ENCODE data around the gene ARSG.

DNA sequence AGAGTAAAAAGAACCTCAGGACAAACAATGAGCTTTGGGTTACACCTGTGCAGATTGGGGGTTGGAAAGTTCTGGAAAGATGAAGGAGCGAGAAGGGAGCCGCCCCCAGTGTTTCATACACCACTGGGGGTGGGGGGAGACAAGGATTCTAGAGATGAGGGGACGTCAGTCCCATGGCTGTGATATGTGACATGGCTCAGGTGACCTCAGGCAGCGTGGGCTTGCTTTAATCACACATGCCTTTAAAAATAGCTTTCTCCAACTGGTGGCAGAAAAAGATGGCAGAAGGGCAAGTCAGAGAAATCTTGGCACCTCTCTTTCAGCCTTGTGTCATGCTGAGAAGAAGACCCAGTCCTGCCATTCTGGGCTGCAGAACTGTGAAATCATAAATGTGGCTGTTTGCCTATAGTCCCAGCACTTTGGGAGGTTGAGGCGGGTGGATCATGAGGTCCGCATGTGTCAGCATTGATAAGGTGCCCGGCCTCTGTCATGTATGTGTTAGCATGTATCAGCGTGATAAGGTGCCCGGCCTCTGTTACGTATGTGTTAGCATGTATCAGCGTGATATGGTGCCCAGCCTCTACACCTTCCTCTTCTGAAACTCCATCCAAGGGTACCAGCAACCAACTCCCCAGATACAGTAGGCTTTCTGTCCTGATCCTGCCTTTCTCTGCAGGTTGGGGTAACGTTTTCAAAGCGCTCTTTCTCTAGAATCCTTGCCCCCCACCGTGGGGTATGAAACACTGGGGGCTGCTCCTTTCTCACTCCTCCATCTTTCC lies 141.0 kb downstream of the ARSG start:
- TF ChIP-seq, protein P1, sequence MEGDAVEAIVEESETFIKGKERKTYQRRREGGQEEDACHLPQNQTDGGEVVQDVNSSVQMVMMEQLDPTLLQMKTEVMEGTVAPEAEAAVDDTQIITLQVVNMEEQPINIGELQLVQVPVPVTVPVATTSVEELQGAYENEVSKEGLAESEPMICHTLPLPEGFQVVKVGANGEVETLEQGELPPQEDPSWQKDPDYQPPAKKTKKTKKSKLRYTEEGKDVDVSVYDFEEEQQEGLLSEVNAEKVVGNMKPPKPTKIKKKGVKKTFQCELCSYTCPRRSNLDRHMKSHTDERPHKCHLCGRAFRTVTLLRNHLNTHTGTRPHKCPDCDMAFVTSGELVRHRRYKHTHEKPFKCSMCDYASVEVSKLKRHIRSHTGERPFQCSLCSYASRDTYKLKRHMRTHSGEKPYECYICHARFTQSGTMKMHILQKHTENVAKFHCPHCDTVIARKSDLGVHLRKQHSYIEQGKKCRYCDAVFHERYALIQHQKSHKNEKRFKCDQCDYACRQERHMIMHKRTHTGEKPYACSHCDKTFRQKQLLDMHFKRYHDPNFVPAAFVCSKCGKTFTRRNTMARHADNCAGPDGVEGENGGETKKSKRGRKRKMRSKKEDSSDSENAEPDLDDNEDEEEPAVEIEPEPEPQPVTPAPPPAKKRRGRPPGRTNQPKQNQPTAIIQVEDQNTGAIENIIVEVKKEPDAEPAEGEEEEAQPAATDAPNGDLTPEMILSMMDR (IDR thresholded peaks at IDR 0.05; ENCODE audit: low read depth, low read length), result no peak
- no peak for TF ChIP-seq POLR2A (IDR thresholded peaks at IDR 0.05; ENCODE audit: extremely low read depth, insufficient read length)
